GM12874 (cell line): ENCODE results near the gene ENHO.

Experiments used
- CTCF ChIP-seq: IDR thresholded peaks from 2 replicates; pipeline ENCODE4 v1.5.1; 2011; ENCODE audit warnings: low read depth, mild to moderate bottlenecking, control low read depth, low read length, moderate library complexity; ENCODE audit not compliant: insufficient read depth

Gene ENHO

GRCh38 chr9:34515959-34516358, 6.8 kb downstream of the ENHO start:
- no peak for TF ChIP-seq CTCF

- TF ChIP-seq CTCF, result no peak
Observed at GRCh38 chr9:34514816-34515215, 8.0 kb downstream of the ENHO start.

GRCh38 chr9:34514401-34514800, 8.4 kb downstream of the ENHO start:
- no peak for TF ChIP-seq CTCF

GRCh38 chr9:34513567-34514214, 9.1 kb downstream of the ENHO start:
- no peak for TF ChIP-seq CTCF

GRCh38 chr9:34512131-34513078, 10.4 kb downstream of the ENHO start:
- TF ChIP-seq CTCF, result no peak

- no peak for TF ChIP-seq CTCF
Observed at GRCh38 chr9:34510497-34511468, 12.0 kb downstream of the ENHO start.
